Measurements from ENCODE around the gene ZBTB26.

Gene ZBTB26

GRCh38 chr9:122931226-122932121 is at the start of gene ZBTB26:
ZBTB26 (minus strand) TSS chr9:122931512; CDS start chr9:122919934, 11,578 bp downstream.
- DNase-seq = peak; percentile 73

GRCh38 chr9:122978601-122979000 is 47.3 kb upstream of the ZBTB26 start:
- no peak for DNase-seq

GRCh38 chr9:122975196-122975595 is 43.9 kb upstream of the ZBTB26 start:
- DNase-seq = no peak

- no peak for DNase-seq
Measured at GRCh38 chr9:122961139-122961538, 29.8 kb upstream of the ZBTB26 start.

- no peak for DNase-seq
Measured at GRCh38 chr9:122955961-122956360, 24.6 kb upstream of the ZBTB26 start.

- DNase-seq = no peak
Measured at GRCh38 chr9:122954253-122954691, 23.0 kb upstream of the ZBTB26 start.

GRCh38 chr9:122951056-122951455 is 19.7 kb upstream of the ZBTB26 start:
- DNase-seq = no peak

- DNase-seq = no peak
Measured at GRCh38 chr9:122950263-122950662, 19.0 kb upstream of the ZBTB26 start.

- no peak for DNase-seq
Measured at GRCh38 chr9:122949696-122950095, 18.4 kb upstream of the ZBTB26 start.

- DNase-seq = no peak
Measured at GRCh38 chr9:122948313-122948712, 17.0 kb upstream of the ZBTB26 start.

- DNase-seq = no peak
Measured at GRCh38 chr9:122946461-122947005, 15.2 kb upstream of the ZBTB26 start.

GRCh38 chr9:122944960-122945888 is 13.9 kb upstream of the ZBTB26 start:
- no peak for DNase-seq

GRCh38 chr9:122941582-122942234 is 10.4 kb upstream of the ZBTB26 start:
- DNase-seq = no peak

GRCh38 chr9:122940749-122941581 is 9.7 kb upstream of the ZBTB26 start, which contains the start of gene RABGAP1:
RABGAP1 (plus strand) TSS chr9:122941020; CDS start chr9:122957060, 16,040 bp downstream.
- peak; percentile 81 for DNase-seq

- DNase-seq = no peak
Measured at GRCh38 chr9:122940454-122940748, 9.1 kb upstream of the ZBTB26 start.

GRCh38 chr9:122939601-122940000 is 8.3 kb upstream of the ZBTB26 start:
- no peak for DNase-seq

GRCh38 chr9:122936883-122937282 is 5.6 kb upstream of the ZBTB26 start:
- no peak for DNase-seq

- DNase-seq = no peak
Measured at GRCh38 chr9:122936464-122936863, 5.2 kb upstream of the ZBTB26 start.

- no peak for DNase-seq
Measured at GRCh38 chr9:122930541-122931225, 629 bp downstream of the ZBTB26 start.

GRCh38 chr9:122929796-122930354 is 1.4 kb downstream of the ZBTB26 start:
- no peak for DNase-seq

GRCh38 chr9:122923947-122924346 is 7.4 kb downstream of the ZBTB26 start:
- DNase-seq = no peak
